SK-N-MC (cell line): Measurements from ENCODE around the gene ABHD2.

Experiments used
- EZH2 ChIP-seq: fragments of 200-600 bp; sonication (generic); IDR thresholded peaks from one replicate; pipeline ENCODE4 v1.6.1; 2017; ENCODE audit warnings: antibody characterized with exemption
- FOXP2 ChIP-seq: optimal IDR thresholded peaks from 2 replicates; pipeline ENCODE3; 2011; ENCODE audit warnings: mild to moderate bottlenecking, moderate library complexity; ENCODE audit not compliant: insufficient read depth; ENCODE audit errors: extremely low read length, control extremely low read depth
- POLR2AphosphoS5 ChIP-seq: IDR thresholded peaks from 2 replicates; pipeline ENCODE4 v1.6.1; 2012; ENCODE audit warnings: mild to moderate bottlenecking, low read depth, low read length, borderline replicate concordance

DNA sequence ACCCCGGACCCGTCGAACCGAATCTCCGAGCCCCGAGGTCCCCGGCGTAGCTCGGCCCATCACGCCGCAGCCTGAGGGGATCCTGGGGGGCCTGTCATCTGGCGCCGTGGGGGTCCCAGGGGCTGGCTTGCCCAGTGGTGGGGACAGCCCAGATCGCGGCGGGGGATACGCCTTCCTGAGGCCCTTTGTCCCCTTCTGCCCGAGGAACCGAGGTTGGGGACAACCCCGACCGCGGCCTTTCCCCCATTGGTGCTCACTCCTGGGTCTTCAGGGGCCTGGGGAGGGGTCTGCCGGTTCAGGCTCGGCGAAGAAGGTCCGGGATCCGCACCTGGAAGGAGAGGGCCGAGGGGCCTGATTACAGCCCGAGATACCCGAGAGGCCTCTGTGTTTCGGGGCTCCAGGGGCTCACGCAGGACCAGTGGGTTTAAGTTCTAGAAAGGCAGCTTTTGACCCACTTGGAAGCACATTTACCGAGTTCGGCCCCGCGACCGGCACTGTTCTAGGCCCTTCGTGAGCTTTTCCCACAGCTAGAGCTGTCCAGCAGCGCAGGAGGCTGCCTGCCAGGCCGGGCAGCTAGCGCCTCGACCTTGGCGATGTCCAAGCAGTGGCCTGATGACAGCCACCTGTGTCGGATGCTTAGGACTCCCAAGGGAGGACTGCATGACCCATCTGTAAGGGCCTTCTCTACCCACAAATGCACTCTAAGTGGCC is 504 bp downstream of the ABHD2 start:
- TF ChIP-seq POLR2AphosphoS5, result no peak; the same call in 1 of the 2 replicates
- no peak for TF ChIP-seq EZH2
- TF ChIP-seq FOXP2, result no peak
